Measurements from ENCODE around the gene CTSL.
A peak's percentile ranks its signal among the peaks of the same experiment; 100 is the strongest.

Gene CTSL

GRCh38 chr9:87725900-87726709, at the start of gene CTSL:
TSS of gene CTSL (plus strand) at chr9:87726119. CDS start at chr9:87727604, 1,485 bp downstream.
- no peak for TF ChIP-seq CTCF (conservative IDR thresholded peaks at IDR 0.05; ENCODE audit: low read depth, low read length)
- Histone ChIP-seq H3K27ac (peak within 1 kb of the TSS; percentile 41), H3K4me3 (IDR thresholded peaks at IDR 0.05; ENCODE audit: insufficient read depth, low read depth, low read length) (no peak within 1 kb of the TSS), H3K27me3 (ENCODE audit: insufficient read depth, low read depth) (no peaks in the 10 kb centered on the region), H4K20me1 (ENCODE audit: insufficient read depth) (no peaks in the 10 kb centered on the region), H3K4me1 (ENCODE audit: low read depth, poor library complexity, severe bottlenecking) (peaks cover 26% of the 10 kb centered on the region), H3K36me3 (ENCODE audit: insufficient read depth) (no peaks in the 10 kb centered on the region), H3K9ac (peak within 1 kb of the TSS; percentile 72), H2AFZ (ENCODE audit: low read depth) (peak within 1 kb of the TSS; percentile 96), H3K4me2 (peak within 1 kb of the TSS; percentile 77), H3K79me2 (ENCODE audit: insufficient read depth, low read depth) (no peaks in the 10 kb centered on the region)

GRCh38 chr9:87676976-87677775, 48.7 kb upstream of the CTSL start:
- Histone ChIP-seq H3K4me3 (IDR thresholded peaks at IDR 0.05; ENCODE audit: insufficient read depth, low read depth, low read length) (no peak overlapping the region), H3K4me2 (no peak overlapping the region), H3K27me3 (ENCODE audit: insufficient read depth, low read depth) (no peaks in the 10 kb centered on the region), H3K79me2 (ENCODE audit: insufficient read depth, low read depth) (no peaks in the 10 kb centered on the region), H2AFZ (ENCODE audit: low read depth) (no peak overlapping the region), H3K27ac (no peak overlapping the region), H3K9ac (no peak overlapping the region), H3K36me3 (ENCODE audit: insufficient read depth) (no peaks in the 10 kb centered on the region), H4K20me1 (ENCODE audit: insufficient read depth) (no peaks in the 10 kb centered on the region), H3K4me1 (ENCODE audit: low read depth, poor library complexity, severe bottlenecking) (peaks cover 35% of the 10 kb centered on the region)
- TF ChIP-seq CTCF (conservative IDR thresholded peaks at IDR 0.05; ENCODE audit: low read depth, low read length), result no peak

- Histone ChIP-seq H3K79me2 (ENCODE audit: insufficient read depth, low read depth) (no peaks in the 10 kb centered on the region), H3K36me3 (ENCODE audit: insufficient read depth) (no peaks in the 10 kb centered on the region), H4K20me1 (ENCODE audit: insufficient read depth) (no peaks in the 10 kb centered on the region), H3K27me3 (ENCODE audit: insufficient read depth, low read depth) (no peaks in the 10 kb centered on the region), H3K4me2 (no peak overlapping the region), H3K9ac (no peak overlapping the region), H3K27ac (no peak overlapping the region), H3K4me3 (IDR thresholded peaks at IDR 0.05; ENCODE audit: insufficient read depth, low read depth, low read length) (no peak overlapping the region), H3K4me1 (ENCODE audit: low read depth, poor library complexity, severe bottlenecking) (peaks cover 41% of the 10 kb centered on the region), H2AFZ (ENCODE audit: low read depth) (no peak overlapping the region)
- TF ChIP-seq CTCF (conservative IDR thresholded peaks at IDR 0.05; ENCODE audit: low read depth, low read length), result no peak
Measured at GRCh38 chr9:87677776-87678587, 47.9 kb upstream of the CTSL start.

GRCh38 chr9:87678650-87679355, 47.1 kb upstream of the CTSL start:
- Histone ChIP-seq H3K4me1 (ENCODE audit: low read depth, poor library complexity, severe bottlenecking) (peaks cover 47% of the 10 kb centered on the region), H3K79me2 (ENCODE audit: insufficient read depth, low read depth) (no peaks in the 10 kb centered on the region), H3K4me2 (no peak overlapping the region), H3K36me3 (ENCODE audit: insufficient read depth) (no peaks in the 10 kb centered on the region), H3K4me3 (IDR thresholded peaks at IDR 0.05; ENCODE audit: insufficient read depth, low read depth, low read length) (no peak overlapping the region), H4K20me1 (ENCODE audit: insufficient read depth) (no peaks in the 10 kb centered on the region), H3K9ac (no peak overlapping the region), H2AFZ (ENCODE audit: low read depth) (no peak overlapping the region), H3K27me3 (ENCODE audit: insufficient read depth, low read depth) (no peaks in the 10 kb centered on the region), H3K27ac (no peak overlapping the region)
- TF ChIP-seq CTCF (conservative IDR thresholded peaks at IDR 0.05; ENCODE audit: low read depth, low read length), result peak; percentile 90

Data from KMS-11 (cell line).